K562 (cell line): Measurements from ENCODE around the gene ACP6. TPM values are rescaled to one million over a fixed set of nuclear protein-coding genes. Genes with fewer than 3 reads are reported as not detected.

ENCODE experiments used
- ATAC-seq: fragments of 200-7000 bp; cut with Tn5 transposase; 3 replicates; pipeline ENCODE4 v1.9.1; 2020; ENCODE audit warnings: moderate library complexity
- BruUV-seq: library from RNA; stranded (reverse); fragments of 400-500 nt; replicated peaks from 2 replicates; lab custom pipeline; 2021; lab: Mats Ljungman, UMichigan
- CTCF ChIA-PET: fragments of 300-600 bp; formaldehyde crosslinking; extraction: SDS; loops from one replicate; lab custom pipeline; 2021; ENCODE audit warnings: low intra/inter-chr PET ratio; lab: Yijun Ruan, JAX
- POLR2A ChIA-PET: fragments of 300-600, 350-650 bp; sonication (Branson Sonifier 250); formaldehyde crosslinking; extraction: SDS; loops from one replicate; lab custom pipeline; 2021; ENCODE audit warnings: antibody characterized with exemption, inconsistent platforms; lab: Yijun Ruan, JAX
- DNase-seq, 4 experiments: peaks; one replicate each; pipeline versions ENCODE4 v3.0.0 to v3.0.0-alpha.2; 2011 to 2018; ENCODE audit warnings: low spot score in 3 of 4, mixed read lengths in 3 of 4; ENCODE audit errors: extremely low read depth in 1 of 4
- FAIRE-seq: peaks from 2 replicates; lab custom pipeline; 2011; peaks lifted over from hg19 to GRCh38; lab: Jason Lieb, UNC
- H2AFZ ChIP-seq: 2 replicates; pipeline ENCODE4 v1.6.0; 2011; ENCODE audit warnings: low read depth, low read length, control low read depth, inconsistent platforms
- H3K27ac ChIP-seq: fragments of 200-600 bp; 3 replicates; pipeline ENCODE4 v1.8.0; 2011; ENCODE audit warnings: low read depth, mild to moderate bottlenecking, control low read depth, inconsistent platforms, low read length, moderate library complexity, mixed read lengths; ENCODE audit errors: extremely low read depth
- H3K27me3 ChIP-seq, 2 experiments: fragments of 300-600 bp in 1 of 2; 2 replicates in 1 of 2; 3 replicates in 1 of 2; pipeline versions ENCODE4 v1.6.0 to v1.8.0; 2011; ENCODE audit warnings: inconsistent platforms in 2 of 2, low read length in 2 of 2, mild to moderate bottlenecking in 1 of 2, mixed read lengths in 1 of 2, moderate library complexity in 1 of 2; ENCODE audit not compliant: control insufficient read depth in 2 of 2, insufficient read depth in 2 of 2
- H3K36me3 ChIP-seq: fragments of 300-600 bp; 3 replicates; pipeline ENCODE4 v1.8.0; 2011; ENCODE audit warnings: mild to moderate bottlenecking, low read length, inconsistent platforms; ENCODE audit not compliant: control insufficient read depth, insufficient read depth
- H3K4me1 ChIP-seq, 2 experiments: fragments of 200-600 bp in 1 of 2; replicated peaks in 1 of 2; 2 replicates in 1 of 2; 3 replicates in 1 of 2; pipeline versions ENCODE4 v1.5.1 to v1.8.0; 2011; ENCODE audit warnings: inconsistent platforms in 2 of 2, low read length in 2 of 2, mild to moderate bottlenecking in 1 of 2, mixed read lengths in 1 of 2, moderate library complexity in 1 of 2; ENCODE audit not compliant: control insufficient read depth in 2 of 2, insufficient read depth in 2 of 2
- H3K4me2 ChIP-seq: 2 replicates; pipeline ENCODE4 v1.6.1; 2011; ENCODE audit warnings: low read length, control low read depth, inconsistent platforms, mixed read lengths; ENCODE audit not compliant: insufficient read depth
- H3K4me3 ChIP-seq: fragments of 200-600 bp; sonication (generic), shearing (Covaris generic); 2 replicates; pipeline ENCODE4 v1.5.1; 2016; ENCODE audit warnings: control low read depth, inconsistent platforms
- H3K79me2 ChIP-seq: fragments of 200-600 bp; 3 replicates; pipeline ENCODE4 v1.8.0; 2011; ENCODE audit warnings: low read length, inconsistent platforms; ENCODE audit not compliant: control insufficient read depth, insufficient read depth
- H3K9ac ChIP-seq, 2 experiments: 2 replicates each; pipeline versions ENCODE4 v1.6.0 to v1.6.1; 2011; ENCODE audit warnings: low read depth in 2 of 2, low read length in 2 of 2, control low read depth in 1 of 2, inconsistent platforms in 1 of 2, mild to moderate bottlenecking in 1 of 2, mixed read lengths in 1 of 2; ENCODE audit not compliant: insufficient read depth in 1 of 2
- H3K9me1 ChIP-seq: one replicate; pipeline ENCODE4 v1.6.0; 2011; ENCODE audit warnings: inconsistent platforms, mild to moderate bottlenecking, low read length, moderate library complexity; ENCODE audit not compliant: control insufficient read depth, insufficient read depth
- H3K9me3 ChIP-seq: replicated peaks from 2 replicates; pipeline ENCODE4 v1.5.1; 2011; ENCODE audit warnings: low read depth, low read length, inconsistent platforms; ENCODE audit not compliant: control insufficient read depth, insufficient read depth
- H4K20me1 ChIP-seq: replicated peaks from 2 replicates; pipeline ENCODE4 v1.6.1; 2011; ENCODE audit warnings: low read length, inconsistent platforms, mixed read lengths; ENCODE audit not compliant: control insufficient read depth, insufficient read depth
- FIP1L1 ChIP-seq: fragments of 200-400 bp; formaldehyde crosslinking; IDR thresholded peaks from 2 replicates; pipeline ENCODE4 v1.6.1; 2018; ENCODE audit warnings: mild to moderate bottlenecking, low read depth, low read length; ENCODE audit not compliant: poor library complexity, severe bottlenecking
- FOXK2 ChIP-seq, 2 experiments: fragments of 450-650 bp; IDR thresholded peaks in 1 of 2; conservative IDR thresholded peaks in 1 of 2; 2 replicates each; pipeline ENCODE4 v1.6.1; 2016; ENCODE audit warnings: low read depth in 2 of 2, mild to moderate bottlenecking in 1 of 2
- GTF2B ChIP-seq: IDR thresholded peaks from 2 replicates; pipeline ENCODE4 v1.6.1; 2011; ENCODE audit not compliant: insufficient read length; ENCODE audit errors: extremely low read depth
- HOXB6 ChIP-seq: fragments of 250-450 bp; sonication (Bioruptor Pico); IDR thresholded peaks from 2 replicates; pipeline ENCODE4 v1.5.1; 2022; ENCODE audit warnings: mild to moderate bottlenecking, borderline replicate concordance
- ID3 ChIP-seq, 2 experiments: fragments of 250-450 bp in 1 of 2; fragments of 450-650 bp in 1 of 2; sonication (Bioruptor Pico) in 1 of 2; IDR thresholded peaks; 2 replicates each; pipeline versions ENCODE4 v1.6.1 to v1.8.0; 2016 to 2021; ENCODE audit warnings: mild to moderate bottlenecking in 2 of 2, moderate library complexity in 2 of 2, missing compliant biosample characterization in 1 of 2, missing genetic modification characterization in 1 of 2
- POU5F1 ChIP-seq: fragments of 150-350 bp; IDR thresholded peaks from 2 replicates; pipeline ENCODE4 v1.6.1; 2014; ENCODE audit warnings: borderline replicate concordance, low read length, low read depth, mild to moderate bottlenecking; ENCODE audit not compliant: partially characterized antibody
- SIRT6 ChIP-seq: IDR thresholded peaks from one replicate; pipeline ENCODE4 v1.6.1; 2012; ENCODE audit warnings: low read depth, mild to moderate bottlenecking, control low read depth, inconsistent platforms, low read length, moderate library complexity
- ZNF696 ChIP-seq: fragments of 250-450 bp; sonication (Bioruptor Pico); conservative IDR thresholded peaks from 2 replicates; pipeline ENCODE4 v1.4.0; 2020; ENCODE audit warnings: mild to moderate bottlenecking, moderate library complexity
- WGBS: fragments of 100-300 bp; shearing (Covaris generic); methylation state at CpG from one replicate; pipeline ENCODE4 v1.1.6; 2016; ENCODE audit warnings: low coverage, mixed read lengths; ENCODE audit not compliant: insufficient coverage; ENCODE audit errors: missing lambda C conversion rate; 5-methylcytosine and 5-hydroxymethylcytosine counted together
- in situ Hi-C: fragments of 300-500 bp; cut with MboI; formaldehyde crosslinking; loops from 4 replicates; pipeline ENCODE4 v1.15.0; 2018; ENCODE audit warnings: inconsistent platforms, mixed read lengths
- intact Hi-C: fragments of 100-400 bp; cut with micrococcal nuclease; formaldehyde crosslinking; loops from 2 replicates; pipeline ENCODE4 v1.14.2; 2022
- polyA plus RNA-seq, 8 experiments: library from polyadenylated mRNA; depleted of rRNA in 4 of 8; stranded (reverse) in 5 of 8; unstranded in 3 of 8; fragments of >200 nt; fragmentation: Nextera tagmentation in 2 of 8; fragmentation: Illumina TruSeq in 1 of 8; extraction: Ambion mirVana in 2 of 8; extraction: Trizol in 1 of 8; gene quantifications; 2 replicates each; pipeline versions ENCODE4 v1.2.1 to v1.2.3, GENCODE V29; 2011 to 2014; ENCODE audit warnings: inconsistent platforms in 1 of 8, missing spikeins in 1 of 8
- total RNA-seq, 7 experiments: library from RNA; depleted of rRNA in 6 of 7; stranded (reverse); fragments of >200 nt in 6 of 7; fragmentation: Illumina TruSeq in 2 of 7; extraction: Trizol in 2 of 7; gene quantifications; 2 replicates each; pipeline versions ENCODE4 v1.2.1 to v1.2.3, GENCODE V29; 2011 to 2021; ENCODE audit warnings: low replicate concordance in 1 of 7

Gene ACP6
- total and polyA plus RNA-seq, 9 of the 15 experiments (the other 6 are each of a cell fraction or from before 2014, with no cell fraction given): 0.05 to 1.4 (median 0.49) TPM

- no peak for TF ChIP-seq GTF2B
Observed at GRCh38 chr1:147605591-147605990, 64.7 kb downstream of the ACP6 start (continued).

GRCh38 chr1:147603986-147604385, 66.3 kb downstream of the ACP6 start:
- CTCF ChIA-PET: no interaction called here
- in situ Hi-C loops: no loop called here
- Histone ChIP-seq H3K27me3 (peaks cover 0 to under 1% of the 10 kb centered on the region in 2 experiments; a peak in 1 of 5 replicates), H3K9me3 (no peaks in the 10 kb centered on the region), H3K79me2 (peaks cover 6% of the 10 kb centered on the region; the same call in 1 of the 3 replicates), H4K20me1 (no peaks in the 10 kb centered on the region), H3K4me3 (no peak overlapping the region), H3K27ac (no peak overlapping the region), H3K4me2 (no peak overlapping the region), H2AFZ (no peak overlapping the region), H3K9me1 (no peaks in the 10 kb centered on the region), H3K36me3 (peaks cover 6% of the 10 kb centered on the region; the same call in 1 of the 3 replicates), H3K4me1 (peaks cover 5 to 6% of the 10 kb centered on the region in 2 experiments), H3K9ac (no peak overlapping the region)
- 49% methylated on average over 3 of the region's 3 CpGs for WGBS
- intact Hi-C loops: no loop called here
- POLR2A ChIA-PET: no interaction called here
- TF ChIP-seq SIRT6 (no peak), HOXB6 (CRISPR knock-in tag) (no peak), FIP1L1 (no peak), ID3 (CRISPR knock-in tag; IDR thresholded peaks at IDR 0.05) (no peak), ID3 (tag; IDR thresholded peaks at IDR 0.05) (no peak), FOXK2 (conservative IDR thresholded peaks at IDR 0.05 in 1 of 2, IDR thresholded peaks at IDR 0.05 in 1 of 2; ENCODE audit: low read depth in 2 of 2) (no peak), ZNF696 (CRISPR knock-in tag) (no peak), POU5F1 (no peak)
- ATAC-seq (no peak), DNase-seq (no peak), FAIRE-seq (no peak)
- no TSS peak for BruUV-seq
